ENCODE data around the gene EVA1A. TPM values are rescaled to one million over a fixed set of nuclear protein-coding genes. Genes with fewer than 3 reads are reported as not detected.

The EVA1A gene
- total and polyA plus RNA-seq, 4 donors, result 30.1 to 102 (median 43.5) TPM

DNA sequence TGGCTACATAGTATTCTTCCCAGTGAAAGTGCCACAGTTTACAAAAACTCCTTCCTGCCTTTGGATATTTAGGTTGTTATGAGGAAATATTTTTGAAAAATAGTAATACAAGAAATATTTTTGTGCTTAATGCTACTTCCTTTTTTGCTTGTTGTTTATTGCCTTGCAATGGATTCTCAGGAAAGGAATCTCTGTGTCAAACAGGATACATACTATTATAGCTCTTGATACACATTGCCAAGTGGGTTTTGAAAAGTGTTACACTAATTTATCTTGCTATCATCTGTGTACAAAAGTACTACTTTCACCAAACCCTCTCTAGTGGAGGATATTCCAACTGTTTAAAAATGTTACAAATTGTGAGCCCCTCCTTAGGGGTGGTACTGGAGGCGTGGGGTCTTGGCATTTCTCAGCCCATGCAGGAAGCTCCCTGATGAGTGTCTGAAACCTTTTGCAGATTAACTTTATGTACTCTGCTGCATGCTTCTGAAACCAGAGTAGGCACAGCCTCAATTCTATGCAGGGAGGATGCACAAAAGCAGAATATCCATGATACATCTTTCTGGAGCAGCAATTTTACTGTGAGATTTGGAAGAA, 54.5 kb downstream of the EVA1A start:
- WGBS, 2 donors, result 60 to 63% methylated on average over 1 of the region's 1 CpG
- Histone ChIP-seq H3K4me3 (no peak overlapping the region), H3K27ac (ENCODE audit: low read depth in 1 of 2, low read length in 1 of 2) (no peak overlapping the region), H3K9me3 (ENCODE audit: control insufficient read depth in 4 of 4, insufficient read depth in 3 of 4, low read length in 3 of 4) (peaks cover 0 to 2% (median 0%) of the 10 kb centered on the region in 4 donors), H3K27me3 (ENCODE audit: control insufficient read depth in 3 of 3, insufficient read depth in 3 of 3, low read length in 2 of 3) (no peaks in the 10 kb centered on the region), H3K9ac (ENCODE audit: insufficient read depth in 1 of 2, low read length in 2 of 2) (no peak overlapping the region), H3K36me3 (ENCODE audit: control insufficient read depth in 4 of 4, insufficient read depth in 4 of 4, low read length in 4 of 4) (no peaks in the 10 kb centered on the region), H3K4me1 (ENCODE audit: control insufficient read depth in 5 of 5, insufficient read depth in 5 of 5, low read length in 5 of 5) (peaks cover 0 to 4% (median 0%) of the 10 kb centered on the region in 5 donors)
- TF ChIP-seq, protein P1, sequence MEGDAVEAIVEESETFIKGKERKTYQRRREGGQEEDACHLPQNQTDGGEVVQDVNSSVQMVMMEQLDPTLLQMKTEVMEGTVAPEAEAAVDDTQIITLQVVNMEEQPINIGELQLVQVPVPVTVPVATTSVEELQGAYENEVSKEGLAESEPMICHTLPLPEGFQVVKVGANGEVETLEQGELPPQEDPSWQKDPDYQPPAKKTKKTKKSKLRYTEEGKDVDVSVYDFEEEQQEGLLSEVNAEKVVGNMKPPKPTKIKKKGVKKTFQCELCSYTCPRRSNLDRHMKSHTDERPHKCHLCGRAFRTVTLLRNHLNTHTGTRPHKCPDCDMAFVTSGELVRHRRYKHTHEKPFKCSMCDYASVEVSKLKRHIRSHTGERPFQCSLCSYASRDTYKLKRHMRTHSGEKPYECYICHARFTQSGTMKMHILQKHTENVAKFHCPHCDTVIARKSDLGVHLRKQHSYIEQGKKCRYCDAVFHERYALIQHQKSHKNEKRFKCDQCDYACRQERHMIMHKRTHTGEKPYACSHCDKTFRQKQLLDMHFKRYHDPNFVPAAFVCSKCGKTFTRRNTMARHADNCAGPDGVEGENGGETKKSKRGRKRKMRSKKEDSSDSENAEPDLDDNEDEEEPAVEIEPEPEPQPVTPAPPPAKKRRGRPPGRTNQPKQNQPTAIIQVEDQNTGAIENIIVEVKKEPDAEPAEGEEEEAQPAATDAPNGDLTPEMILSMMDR (IDR thresholded peaks at IDR 0.05; ENCODE audit: control extremely low read depth, extremely low read depth), result no peak
- ATAC-seq (ENCODE audit: insufficient read depth, low FRiP score), result no peak
- DNase-seq, result no peak

GRCh38 chr2:75505012-75505411, 55.7 kb downstream of the EVA1A start:
- 79 to 85% methylated on average over 5 of the region's 5 CpGs for WGBS, 2 donors
- TF ChIP-seq, protein P1 (IDR thresholded peaks at IDR 0.05; ENCODE audit: control extremely low read depth, extremely low read depth), result no peak
- ATAC-seq (ENCODE audit: insufficient read depth, low FRiP score) (no peak), DNase-seq (no peak)
- H3K27ac ChIP-seq (ENCODE audit: low read depth in 1 of 2, low read length in 1 of 2), result no peak overlapping the region
- no peak overlapping the region for H3K9ac ChIP-seq (ENCODE audit: insufficient read depth in 1 of 2, low read length in 2 of 2)
- H3K36me3 ChIP-seq (ENCODE audit: control insufficient read depth in 4 of 4, insufficient read depth in 4 of 4, low read length in 4 of 4), result no peaks in the 10 kb centered on the region
- H3K4me3 ChIP-seq, result no peak overlapping the region
- H3K4me1 ChIP-seq (ENCODE audit: control insufficient read depth in 5 of 5, insufficient read depth in 5 of 5, low read length in 5 of 5), result peaks cover 0 to 4% (median 0%) of the 10 kb centered on the region in 5 donors
- H3K27me3 ChIP-seq (ENCODE audit: control insufficient read depth in 3 of 3, insufficient read depth in 3 of 3, low read length in 2 of 3), result no peaks in the 10 kb centered on the region
- H3K9me3 ChIP-seq (ENCODE audit: control insufficient read depth in 4 of 4, insufficient read depth in 3 of 4, low read length in 3 of 4), result peaks cover 0 to 2% (median 0%) of the 10 kb centered on the region in 4 donors

- Histone ChIP-seq H3K27ac (ENCODE audit: low read depth in 1 of 2, low read length in 1 of 2) (peak overlapping the region in 1 of 2 donors; percentile 12), H3K4me3 (no peak overlapping the region), H3K9me3 (ENCODE audit: control insufficient read depth in 4 of 4, insufficient read depth in 3 of 4, low read length in 3 of 4) (no peaks in the 10 kb centered on the region), H3K9ac (ENCODE audit: insufficient read depth in 1 of 2, low read length in 2 of 2) (no peak overlapping the region), H3K4me1 (ENCODE audit: control insufficient read depth in 5 of 5, insufficient read depth in 5 of 5, low read length in 5 of 5) (peaks cover 0 to 4% (median 0%) of the 10 kb centered on the region in 5 donors), H3K36me3 (ENCODE audit: control insufficient read depth in 4 of 4, insufficient read depth in 4 of 4, low read length in 4 of 4) (no peaks in the 10 kb centered on the region), H3K27me3 (ENCODE audit: control insufficient read depth in 3 of 3, insufficient read depth in 3 of 3, low read length in 2 of 3) (no peaks in the 10 kb centered on the region)
- TF ChIP-seq, protein P1 (IDR thresholded peaks at IDR 0.05; ENCODE audit: control extremely low read depth, extremely low read depth), result no peak
- ATAC-seq (ENCODE audit: insufficient read depth, low FRiP score), result no peak
- peak in 1 of 3 donors; percentile 20 for DNase-seq
- WGBS, 2 donors, result 46 to 50% methylated on average over 2 of the region's 2 CpGs
These were observed 57.6 kb downstream of the EVA1A start for GRCh38 chr2:75503048-75503607.
